ENCODE measurements around the gene TGIF2.
A peak's percentile ranks its signal among the peaks of the same experiment; 100 is the strongest.

Gene TGIF2

GRCh38 chr20:36573103-36573797 is at the start of gene TGIF2:
TSS of gene TGIF2 (plus strand) at chr20:36573597. CDS start at chr20:36578775, 5,178 bp downstream.
- Mint-ChIP-seq H3K27me3 (no peaks in the 10 kb centered on the region), H3K4me3 (peak within 1 kb of the TSS; percentile 95 to 96), H3K27ac (peak within 1 kb of the TSS; percentile 99), H3K9me3 (no peaks in the 10 kb centered on the region), H3K4me1 (peaks cover 38% of the 10 kb centered on the region)
- DNase-seq (peak; percentile 92 to 93), ATAC-seq (peak; percentile 85)

- ATAC-seq (no peak), DNase-seq (no peak)
- H3K4me3 Mint-ChIP-seq, result no peak overlapping the region
- no peaks in the 10 kb centered on the region for H3K27me3 Mint-ChIP-seq
- no peaks in the 10 kb centered on the region for H3K9me3 Mint-ChIP-seq
- H3K4me1 Mint-ChIP-seq, result no peaks in the 10 kb centered on the region
- H3K27ac Mint-ChIP-seq, result no peak overlapping the region
Observed at GRCh38 chr20:36525620-36526365, 47.6 kb upstream of the TGIF2 start.

GRCh38 chr20:36526521-36527011 is 46.8 kb upstream of the TGIF2 start:
- Mint-ChIP-seq H3K4me1 (no peaks in the 10 kb centered on the region), H3K27ac (peak overlapping the region in 1 of 2 donors; percentile 90), H3K4me3 (no peak overlapping the region), H3K9me3 (no peaks in the 10 kb centered on the region), H3K27me3 (no peaks in the 10 kb centered on the region)
- ATAC-seq (no peak), DNase-seq (no peak)

DNA sequence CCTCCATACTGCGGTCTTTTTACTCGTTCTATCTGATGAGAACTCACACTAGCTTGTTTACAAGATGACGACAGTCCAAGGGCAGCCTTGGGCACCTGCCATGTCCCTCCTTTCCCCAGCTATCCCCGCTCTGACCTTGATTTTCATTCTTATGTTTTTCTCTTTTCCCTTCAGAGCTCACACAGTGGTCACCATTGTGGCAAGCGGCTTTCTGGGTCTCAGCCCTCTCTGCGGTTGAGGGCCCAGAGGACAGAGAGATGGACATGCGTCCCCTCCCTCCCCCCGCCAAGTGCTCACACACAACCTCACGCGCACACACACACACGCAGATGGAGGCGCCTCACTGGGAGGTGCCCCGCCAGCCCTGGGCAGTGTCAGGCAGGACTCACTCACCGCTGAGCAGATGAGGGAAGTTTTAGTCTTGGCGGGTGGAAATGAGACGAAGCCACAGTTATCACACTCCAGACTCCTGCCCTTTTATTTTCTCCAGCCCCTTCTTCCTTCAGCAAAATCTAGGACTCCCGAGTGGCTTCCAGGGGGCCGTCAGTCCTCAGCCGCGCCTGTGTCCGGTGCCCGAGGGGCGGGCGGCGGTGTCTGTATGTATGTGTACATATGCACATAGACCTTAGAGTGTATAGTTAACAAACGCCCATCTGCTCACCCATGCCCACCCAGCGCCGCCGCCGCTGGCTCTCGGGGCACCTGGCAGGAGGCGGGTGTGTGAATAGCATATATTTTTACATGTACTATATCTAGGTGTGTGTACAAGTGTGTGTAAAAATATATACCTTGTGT is 45.9 kb upstream of the TGIF2 start:
- H3K27ac Mint-ChIP-seq, result peak overlapping the region in 1 of 2 donors; percentile 14
- no peak for DNase-seq
- ATAC-seq, result no peak
- no peak overlapping the region for H3K4me3 Mint-ChIP-seq
- H3K27me3 Mint-ChIP-seq, result no peaks in the 10 kb centered on the region
- no peaks in the 10 kb centered on the region for H3K4me1 Mint-ChIP-seq
- H3K9me3 Mint-ChIP-seq, result no peaks in the 10 kb centered on the region

- peak overlapping the region in 1 of 2 donors; percentile 71 for H3K27ac Mint-ChIP-seq
- no peaks in the 10 kb centered on the region for H3K4me1 Mint-ChIP-seq
- no peak overlapping the region for H3K4me3 Mint-ChIP-seq
- H3K27me3 Mint-ChIP-seq, result no peaks in the 10 kb centered on the region
- DNase-seq (no peak), ATAC-seq (no peak)
- no peaks in the 10 kb centered on the region for H3K9me3 Mint-ChIP-seq
Observed at GRCh38 chr20:36528176-36528874, 45.1 kb upstream of the TGIF2 start.

DNA sequence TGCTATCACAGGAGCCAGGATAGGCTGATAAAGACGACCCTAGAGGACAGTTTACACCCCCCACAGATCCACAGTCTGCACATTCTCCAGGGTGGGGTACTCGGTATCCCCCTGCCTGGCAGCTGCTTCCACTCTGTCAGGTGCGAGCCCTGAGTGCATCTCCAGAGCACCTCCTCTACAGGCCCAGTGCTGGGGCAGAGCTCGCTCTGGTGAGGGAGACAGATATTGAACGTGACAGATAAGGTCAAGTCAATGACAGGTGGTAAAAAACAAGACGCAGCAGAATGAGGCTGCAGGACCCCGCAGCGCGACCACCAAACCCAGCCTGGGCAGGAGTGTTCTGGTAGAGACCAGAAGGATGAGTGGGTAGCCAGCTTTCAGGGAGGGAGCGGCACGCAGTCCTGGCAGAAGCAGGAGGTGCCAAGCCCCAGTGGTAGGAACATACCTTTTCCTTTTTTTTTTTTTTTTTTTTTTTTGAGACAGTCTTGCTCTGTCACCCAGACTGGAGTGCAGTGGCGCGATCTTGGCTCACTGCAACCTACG is 44.5 kb upstream of the TGIF2 start:
- no peaks in the 10 kb centered on the region for H3K4me1 Mint-ChIP-seq
- no peaks in the 10 kb centered on the region for H3K9me3 Mint-ChIP-seq
- H3K27ac Mint-ChIP-seq, result no peak overlapping the region
- ATAC-seq (no peak), DNase-seq (no peak)
- H3K27me3 Mint-ChIP-seq, result no peaks in the 10 kb centered on the region
- H3K4me3 Mint-ChIP-seq, result no peak overlapping the region

DNA sequence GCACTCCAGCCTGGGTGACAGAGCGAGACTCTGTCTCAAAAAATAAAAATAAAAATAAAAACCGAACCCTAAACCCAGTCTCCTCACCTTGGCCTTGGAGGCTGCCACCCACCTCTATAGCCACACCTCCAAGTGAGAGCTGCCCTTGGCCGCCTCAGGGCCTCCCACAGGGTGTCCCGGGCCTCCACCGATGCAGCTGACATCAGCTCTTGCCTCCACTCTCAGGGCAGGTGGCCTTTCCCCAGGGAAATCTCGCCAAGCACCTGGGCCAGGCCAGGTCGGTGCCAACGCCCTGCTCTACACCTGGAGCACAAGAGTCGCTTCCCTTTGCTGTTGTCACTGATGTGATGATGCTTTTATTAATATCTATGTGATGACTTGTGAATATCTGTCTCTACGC is 41.0 kb upstream of the TGIF2 start:
- no peak overlapping the region for H3K4me3 Mint-ChIP-seq
- no peaks in the 10 kb centered on the region for H3K27me3 Mint-ChIP-seq
- H3K4me1 Mint-ChIP-seq, result no peaks in the 10 kb centered on the region
- no peak overlapping the region for H3K27ac Mint-ChIP-seq
- ATAC-seq (no peak), DNase-seq (no peak)
- no peaks in the 10 kb centered on the region for H3K9me3 Mint-ChIP-seq

GRCh38 chr20:36532822-36533221 is 40.6 kb upstream of the TGIF2 start:
- DNase-seq (no peak), ATAC-seq (no peak)
- H3K27ac Mint-ChIP-seq, result no peak overlapping the region
- H3K9me3 Mint-ChIP-seq, result no peaks in the 10 kb centered on the region
- no peaks in the 10 kb centered on the region for H3K27me3 Mint-ChIP-seq
- no peaks in the 10 kb centered on the region for H3K4me1 Mint-ChIP-seq
- no peak overlapping the region for H3K4me3 Mint-ChIP-seq

DNA sequence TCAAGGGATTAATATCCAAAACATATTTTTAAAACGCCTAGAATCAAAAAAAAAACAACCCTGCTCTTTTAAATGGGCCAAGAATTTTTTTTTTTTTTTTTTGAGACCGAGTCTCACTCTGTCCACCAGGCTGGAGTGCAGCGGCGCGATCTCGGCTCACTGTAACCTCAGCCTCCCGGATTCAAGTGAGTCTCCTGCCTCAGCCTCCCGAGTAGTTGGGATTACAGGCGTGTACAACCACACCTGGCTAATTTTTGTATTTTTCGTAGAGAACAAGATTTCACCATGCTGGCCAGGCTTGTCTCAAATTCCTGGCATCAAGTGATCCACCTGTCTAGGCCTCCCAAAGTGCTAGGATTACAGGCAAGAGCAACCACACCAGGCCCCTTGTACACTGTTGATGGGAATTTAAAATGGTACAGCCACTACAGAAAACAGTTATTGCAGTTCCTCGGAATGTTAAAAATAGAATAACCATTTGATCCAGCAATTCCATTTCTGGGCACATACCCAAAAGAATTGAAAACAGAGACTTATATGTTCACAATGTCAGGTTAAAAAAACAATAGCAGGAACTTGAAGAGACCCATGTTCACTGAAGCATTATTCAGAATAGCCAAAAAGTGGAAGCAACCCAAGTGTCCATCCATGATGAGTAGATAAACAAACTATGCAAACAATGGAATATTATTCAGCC is 35.2 kb upstream of the TGIF2 start:
- no peak for ATAC-seq
- DNase-seq, result no peak
- Mint-ChIP-seq H3K4me1 (peaks cover 14% of the 10 kb centered on the region), H3K27me3 (no peaks in the 10 kb centered on the region), H3K27ac (no peak overlapping the region), H3K9me3 (no peaks in the 10 kb centered on the region), H3K4me3 (no peak overlapping the region)

DNA sequence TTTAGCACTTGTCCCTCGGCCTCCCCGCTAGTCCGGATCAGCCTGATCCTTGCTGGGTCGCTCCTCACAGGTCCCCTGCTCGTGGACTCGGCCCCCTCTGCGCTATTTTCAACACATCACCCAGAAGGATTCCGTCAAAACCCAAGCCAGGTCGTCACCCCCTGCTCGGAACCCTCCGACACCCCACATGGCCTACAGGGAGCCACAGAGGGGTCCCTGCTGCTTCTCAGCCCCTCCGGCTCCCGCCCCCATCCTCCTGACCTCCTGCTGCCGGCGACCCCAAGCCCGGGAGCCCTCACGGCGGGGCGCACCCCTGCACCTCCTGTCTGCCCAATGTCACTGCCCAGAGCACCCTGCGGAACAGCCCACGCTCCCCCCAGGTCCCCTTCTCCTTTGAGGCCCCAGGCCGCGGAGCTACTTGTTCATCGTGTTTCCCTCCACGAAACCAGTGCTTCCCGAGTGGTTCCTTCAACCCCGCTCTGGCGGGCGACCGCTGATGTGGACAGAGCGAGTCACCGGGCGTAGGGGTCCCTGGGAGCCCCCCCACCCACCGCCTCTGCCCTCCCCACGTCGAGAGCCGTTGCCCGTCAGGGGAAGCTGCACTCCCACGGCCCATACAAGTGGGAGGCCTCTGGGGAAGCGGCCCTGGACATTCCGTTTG is 32.7 kb upstream of the TGIF2 start:
- ATAC-seq (peak; percentile 43), DNase-seq (no peak)
- Mint-ChIP-seq H3K27me3 (no peaks in the 10 kb centered on the region), H3K4me1 (peaks cover 14% of the 10 kb centered on the region), H3K4me3 (no peak overlapping the region), H3K27ac (peak overlapping the region in 1 of 2 donors; percentile 76), H3K9me3 (no peaks in the 10 kb centered on the region)

GRCh38 chr20:36541227-36541767 is 32.1 kb upstream of the TGIF2 start, which contains the start of gene MYL9:
TSS of gene MYL9 (plus strand) at chr20:36541519. CDS start at chr20:36544885, 3,366 bp downstream.
- peak; percentile 58 for ATAC-seq
- peak within 1 kb of the TSS in 1 of 2 donors; percentile 37 for H3K4me3 Mint-ChIP-seq
- peaks cover 19% of the 10 kb centered on the region for H3K4me1 Mint-ChIP-seq
- DNase-seq, result no peak
- H3K27ac Mint-ChIP-seq, result peak within 1 kb of the TSS in 1 of 2 donors; percentile 76
- H3K9me3 Mint-ChIP-seq, result no peaks in the 10 kb centered on the region
- H3K27me3 Mint-ChIP-seq, result no peaks in the 10 kb centered on the region

DNA sequence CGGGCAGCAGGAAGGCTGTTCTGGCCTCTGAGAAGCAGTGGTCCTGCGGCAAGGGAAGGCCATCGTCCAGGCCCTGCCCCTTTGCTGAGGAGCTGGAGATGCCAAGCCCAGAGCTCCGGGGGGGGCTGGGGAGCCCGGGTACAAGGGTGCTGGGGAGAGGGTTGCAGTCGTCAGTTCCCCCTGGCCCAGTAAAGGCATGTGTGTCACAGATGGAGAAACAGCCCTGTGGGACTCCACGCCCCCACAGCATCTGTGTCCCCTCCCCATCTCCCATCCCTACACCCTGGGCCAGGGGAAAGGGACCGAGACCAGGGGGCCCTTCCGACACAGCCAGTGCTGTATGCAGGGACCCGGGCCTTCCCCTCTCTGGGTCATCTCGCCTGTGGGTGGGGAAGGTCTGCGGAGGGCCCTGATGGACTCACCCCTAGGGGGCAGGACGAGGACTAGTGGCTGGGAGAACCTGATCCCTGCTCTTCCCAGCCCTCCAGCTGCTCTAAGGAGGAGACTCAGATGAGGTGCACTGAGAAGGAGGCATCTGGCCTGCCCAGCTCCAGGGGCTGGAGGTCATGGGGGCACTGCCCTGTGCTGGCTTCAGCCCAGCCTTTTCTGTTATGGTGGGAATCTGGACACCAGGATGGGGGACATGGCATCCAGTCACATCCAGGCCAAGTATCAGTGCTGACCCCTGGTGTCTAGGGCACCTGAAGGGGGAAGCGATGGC is 31.5 kb upstream of the TGIF2 start:
- Mint-ChIP-seq H3K9me3 (no peaks in the 10 kb centered on the region), H3K4me1 (peaks cover 25% of the 10 kb centered on the region), H3K27ac (no peak overlapping the region), H3K4me3 (no peak overlapping the region), H3K27me3 (no peaks in the 10 kb centered on the region)
- DNase-seq, result no peak
- peak; percentile 56 for ATAC-seq

GRCh38 chr20:36542516-36543183 is 30.7 kb upstream of the TGIF2 start:
- ATAC-seq (no peak), DNase-seq (no peak)
- Mint-ChIP-seq H3K4me1 (peaks cover 27% of the 10 kb centered on the region), H3K27ac (peak overlapping the region in 1 of 2 donors; percentile 61), H3K27me3 (no peaks in the 10 kb centered on the region), H3K9me3 (no peaks in the 10 kb centered on the region), H3K4me3 (no peak overlapping the region)

Data from stimulated activated naive CD8-positive, alpha-beta T cell treated with anti-CD3 and anti-CD28 coated beads, Interleukin-15, amount 100 ng/mL, for 72 hours (primary cell).